Mammary epithelial cell (primary cell): ENCODE results near the gene MFSD6.

Source experiments
- CTCF ChIP-seq, 2 donors: IDR thresholded peaks in 1 of 2; conservative IDR thresholded peaks in 1 of 2; 2 replicates each; pipeline ENCODE4 v1.5.1; 2011 to 2012; ENCODE audit warnings: inconsistent platforms in 2 of 2, low read length in 2 of 2, mild to moderate bottlenecking in 2 of 2, control low read depth in 1 of 2, low read depth in 1 of 2; ENCODE audit not compliant: insufficient read depth in 1 of 2; ENCODE audit errors: extremely low read depth in 1 of 2
- EZH2 ChIP-seq: IDR thresholded peaks from 2 replicates; pipeline ENCODE4 v1.6.1; 2012; ENCODE audit warnings: low read length, inconsistent platforms, borderline replicate concordance

- TF ChIP-seq CTCF (conservative IDR thresholded peaks at IDR 0.05 in 1 of 2, IDR thresholded peaks at IDR 0.05 in 1 of 2; ENCODE audit: extremely low read depth in 1 of 2, insufficient read depth in 1 of 2, low read depth in 1 of 2, low read length in 2 of 2), result no peak
- TF ChIP-seq EZH2, result no peak
These were observed 901 bp upstream of the MFSD6 start for GRCh38 chr2:190407246-190407661.
